Measurements from ENCODE around the gene CLINT1. TPM values are rescaled to one million over a fixed set of nuclear protein-coding genes. Genes with fewer than 3 reads are reported as not detected.
A peak's percentile ranks its signal among the peaks of the same experiment; 100 is the strongest.

CLINT1 gene
- total and polyA plus RNA-seq, 9 of the 15 experiments (the other 6 are each of a cell fraction or from before 2014, with no cell fraction given) = 23.6 to 125 (median 71.4) TPM

DNA sequence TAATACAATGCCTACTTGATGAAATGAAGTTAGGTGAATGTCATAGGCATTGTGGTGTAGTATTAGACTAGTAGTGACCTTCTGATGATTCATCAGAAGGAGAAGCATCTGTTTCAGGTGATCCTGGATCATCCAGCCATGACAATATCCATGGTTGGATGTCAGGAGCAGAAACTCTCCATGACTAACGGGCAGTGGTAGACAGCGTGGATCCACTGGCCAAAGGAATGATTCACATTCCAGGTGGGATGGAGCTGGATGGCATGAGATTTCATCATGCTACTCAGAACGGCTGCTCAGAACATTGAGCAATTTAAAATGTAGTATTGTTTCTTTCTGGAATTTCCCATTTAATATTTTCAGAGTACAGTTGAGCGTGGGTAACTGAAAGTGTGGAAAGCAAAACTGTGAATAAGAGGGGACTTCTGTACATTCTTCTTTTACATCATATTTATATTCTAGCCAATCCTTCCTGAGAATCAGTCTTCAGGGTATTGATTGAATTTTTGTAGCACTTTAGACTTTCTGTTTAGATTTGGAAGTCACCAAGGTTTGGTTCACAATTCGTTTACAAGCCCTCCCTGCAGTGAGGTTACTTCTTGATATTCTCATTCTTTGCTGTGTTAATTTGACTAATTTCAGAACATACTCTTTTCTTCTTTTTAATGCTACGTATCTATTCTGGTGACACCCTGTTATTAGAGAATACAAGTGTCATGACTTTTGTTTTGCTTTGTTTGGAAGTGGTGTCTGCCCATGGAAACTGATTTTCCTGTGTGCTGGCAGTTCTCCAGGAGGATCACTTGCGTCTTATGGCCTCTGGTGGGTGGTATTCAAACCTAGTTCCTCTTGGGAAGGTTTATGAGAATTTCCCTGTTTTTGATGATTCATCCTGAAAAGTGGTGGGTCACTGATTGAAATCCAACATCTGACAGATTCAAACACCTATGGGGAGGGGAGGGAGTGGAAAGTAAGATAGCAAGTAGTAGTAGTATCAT, 12.2 kb upstream of the CLINT1 start (continued):
- TF ChIP-seq TOE1 (IDR thresholded peaks at IDR 0.05; ENCODE audit: borderline replicate concordance) (no peak), TOE1 (CRISPR knock-in tag; IDR thresholded peaks at IDR 0.05; ENCODE audit: borderline replicate concordance, low read depth) (no peak), SNRNP70 (optimal IDR thresholded peaks at IDR 0.05; ENCODE audit: low read depth, low read length) (no peak), ZZZ3 (IDR thresholded peaks at IDR 0.05) (no peak), NFE2 (IDR thresholded peaks at IDR 0.05; ENCODE audit: low read depth) (peak; percentile 58), ZBTB17 (CRISPR knock-in tag; IDR thresholded peaks at IDR 0.05) (no peak), CEBPB (tag; IDR thresholded peaks at IDR 0.05) (no peak), TCF15 (CRISPR knock-in tag; IDR thresholded peaks at IDR 0.05) (no peak), NCOR1 (IDR thresholded peaks at IDR 0.05) (no peak), KDM5B (IDR thresholded peaks at IDR 0.05; ENCODE audit: insufficient replicate concordance, low read depth, low read length) (no peak), PHTF2 (CRISPR knock-in tag; IDR thresholded peaks at IDR 0.05) (no peak), RNF2 (IDR thresholded peaks at IDR 0.05) (no peak), NR3C1 (CRISPR knock-in tag; IDR thresholded peaks at IDR 0.05) (no peak), EP300 (IDR thresholded peaks at IDR 0.05; ENCODE audit: low read length) (no peak), HMG20A (CRISPR knock-in tag; conservative IDR thresholded peaks at IDR 0.05) (no peak), BCL6 (CRISPR knock-in tag; IDR thresholded peaks at IDR 0.05) (no peak), BACH1 (tag; IDR thresholded peaks at IDR 0.05) (peak; percentile 24; the same call in 1 of the 2 replicates), WHSC1 (IDR thresholded peaks at IDR 0.05; ENCODE audit: low read length) (no peak), HOXB6 (CRISPR knock-in tag; IDR thresholded peaks at IDR 0.05; ENCODE audit: borderline replicate concordance) (no peak), GMEB1 (CRISPR knock-in tag; IDR thresholded peaks at IDR 0.05) (no peak), MAZ (CRISPR knock-in tag; conservative IDR thresholded peaks at IDR 0.05 in 1 of 2, IDR thresholded peaks at IDR 0.05 in 1 of 2) (no peak), POLR2B (IDR thresholded peaks at IDR 0.05; ENCODE audit: low read depth, partially characterized antibody) (no peak), CEBPG (CRISPR knock-in tag; IDR thresholded peaks at IDR 0.05) (no peak), CEBPG (tag; conservative IDR thresholded peaks at IDR 0.05 in 1 of 2, IDR thresholded peaks at IDR 0.05 in 1 of 2) (peak; percentile 68 to 96), ZNF668 (CRISPR knock-in tag; IDR thresholded peaks at IDR 0.05) (no peak)
- TF ChIP-seq, protein P1, sequence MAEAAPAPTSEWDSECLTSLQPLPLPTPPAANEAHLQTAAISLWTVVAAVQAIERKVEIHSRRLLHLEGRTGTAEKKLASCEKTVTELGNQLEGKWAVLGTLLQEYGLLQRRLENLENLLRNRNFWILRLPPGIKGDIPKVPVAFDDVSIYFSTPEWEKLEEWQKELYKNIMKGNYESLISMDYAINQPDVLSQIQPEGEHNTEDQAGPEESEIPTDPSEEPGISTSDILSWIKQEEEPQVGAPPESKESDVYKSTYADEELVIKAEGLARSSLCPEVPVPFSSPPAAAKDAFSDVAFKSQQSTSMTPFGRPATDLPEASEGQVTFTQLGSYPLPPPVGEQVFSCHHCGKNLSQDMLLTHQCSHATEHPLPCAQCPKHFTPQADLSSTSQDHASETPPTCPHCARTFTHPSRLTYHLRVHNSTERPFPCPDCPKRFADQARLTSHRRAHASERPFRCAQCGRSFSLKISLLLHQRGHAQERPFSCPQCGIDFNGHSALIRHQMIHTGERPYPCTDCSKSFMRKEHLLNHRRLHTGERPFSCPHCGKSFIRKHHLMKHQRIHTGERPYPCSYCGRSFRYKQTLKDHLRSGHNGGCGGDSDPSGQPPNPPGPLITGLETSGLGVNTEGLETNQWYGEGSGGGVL (CRISPR knock-in tag; IDR thresholded peaks at IDR 0.05) = no peak

Measured in K562 (cell line).